NCI-H2029 (cell line): ENCODE measurements around the gene WFIKKN1.

Source experiments
- DNase-seq: peaks from one replicate; lab custom pipeline; 2025; lab: John Stamatoyannopoulos, UW

WFIKKN1 gene

GRCh38 chr16:624526-625070 lies 6.2 kb upstream of the WFIKKN1 start:
- DNase-seq: no peak

- no peak for DNase-seq
Observed at GRCh38 chr16:625117-625976, 5.4 kb upstream of the WFIKKN1 start.

GRCh38 chr16:625977-626765 lies 4.6 kb upstream of the WFIKKN1 start:
- DNase-seq: no peak

- no peak for DNase-seq
Observed at GRCh38 chr16:626787-627453, 3.9 kb upstream of the WFIKKN1 start.

GRCh38 chr16:627454-628239 lies 3.1 kb upstream of the WFIKKN1 start:
- peak; percentile 92 for DNase-seq

GRCh38 chr16:628321-629061 lies 2.3 kb upstream of the WFIKKN1 start:
- DNase-seq: no peak

GRCh38 chr16:629185-629832 lies 1.5 kb upstream of the WFIKKN1 start:
- DNase-seq: no peak

- no peak for DNase-seq
Observed at GRCh38 chr16:629833-630248, 944 bp upstream of the WFIKKN1 start.

GRCh38 chr16:630249-630814 lies 453 bp upstream of the WFIKKN1 start:
- no peak for DNase-seq

- no peak for DNase-seq
Observed at GRCh38 chr16:631808-632358, 1.1 kb downstream of the WFIKKN1 start.

- DNase-seq: no peak
Observed at GRCh38 chr16:632486-633335, 1.9 kb downstream of the WFIKKN1 start.

- no peak for DNase-seq
Observed at GRCh38 chr16:633336-634050, 2.7 kb downstream of the WFIKKN1 start.

GRCh38 chr16:634051-634670 lies 3.4 kb downstream of the WFIKKN1 start:
- no peak for DNase-seq

- DNase-seq: no peak
Observed at GRCh38 chr16:634996-635395, 4.2 kb downstream of the WFIKKN1 start.

- DNase-seq: no peak
Observed at GRCh38 chr16:635573-636205, 4.9 kb downstream of the WFIKKN1 start.

- DNase-seq: peak; percentile 93
Observed at GRCh38 chr16:636206-637080, 5.7 kb downstream of the WFIKKN1 start, which contains the start of gene METTL26. Gene METTL26 (minus strand): TSS chr16:636305. CDS start chr16:636290, 15 bp downstream.
